Type B pancreatic cell (in vitro differentiated cells): ENCODE measurements around the gene HOXD13. TPM values are rescaled to one million over a fixed set of nuclear protein-coding genes. Genes with fewer than 3 reads are reported as not detected.

Source experiments
- DNase-seq: peaks from one replicate; pipeline ENCODE4 v3.0.0; 2021; ENCODE audit warnings: mixed read lengths; ENCODE audit not compliant: unreplicated experiment; ENCODE audit errors: extremely low spot score
- H3K27ac Mint-ChIP-seq: 2 replicates; pipeline ENCODE4 v1.8.0; 2021; ENCODE audit warnings: mild to moderate bottlenecking, mixed read lengths
- H3K27me3 Mint-ChIP-seq: 2 replicates; pipeline ENCODE4 v1.8.0; 2021; ENCODE audit warnings: mixed read lengths
- H3K36me3 Mint-ChIP-seq: 2 replicates; pipeline ENCODE4 v1.8.0; 2021; ENCODE audit warnings: mixed read lengths
- H3K4me1 Mint-ChIP-seq: one replicate; pipeline ENCODE4 v1.8.0; 2021; ENCODE audit warnings: mixed read lengths; ENCODE audit not compliant: unreplicated experiment
- H3K4me3 Mint-ChIP-seq: 2 replicates; pipeline ENCODE4 v1.8.0; 2021; ENCODE audit warnings: mild to moderate bottlenecking, mixed read lengths
- H3K9me3 Mint-ChIP-seq: 2 replicates; pipeline ENCODE4 v1.8.0; 2021; ENCODE audit warnings: mixed read lengths
- total RNA-seq: library from RNA; stranded (reverse); gene quantifications from 2 replicates; pipeline ENCODE4 v1.2.1, GENCODE V29; 2021; ENCODE audit warnings: low replicate concordance
- TF ChIP-seq, protein P1 (sequence below): fragments of 200-600 bp; sonication (generic); conservative IDR thresholded peaks from 2 replicates; pipeline ENCODE4 v1.5.0; 2021; ENCODE audit warnings: antibody characterized with exemption, mild to moderate bottlenecking

Gene HOXD13
- total RNA-seq, 1 donor from 2014 or later, result 0.43 TPM

DNA sequence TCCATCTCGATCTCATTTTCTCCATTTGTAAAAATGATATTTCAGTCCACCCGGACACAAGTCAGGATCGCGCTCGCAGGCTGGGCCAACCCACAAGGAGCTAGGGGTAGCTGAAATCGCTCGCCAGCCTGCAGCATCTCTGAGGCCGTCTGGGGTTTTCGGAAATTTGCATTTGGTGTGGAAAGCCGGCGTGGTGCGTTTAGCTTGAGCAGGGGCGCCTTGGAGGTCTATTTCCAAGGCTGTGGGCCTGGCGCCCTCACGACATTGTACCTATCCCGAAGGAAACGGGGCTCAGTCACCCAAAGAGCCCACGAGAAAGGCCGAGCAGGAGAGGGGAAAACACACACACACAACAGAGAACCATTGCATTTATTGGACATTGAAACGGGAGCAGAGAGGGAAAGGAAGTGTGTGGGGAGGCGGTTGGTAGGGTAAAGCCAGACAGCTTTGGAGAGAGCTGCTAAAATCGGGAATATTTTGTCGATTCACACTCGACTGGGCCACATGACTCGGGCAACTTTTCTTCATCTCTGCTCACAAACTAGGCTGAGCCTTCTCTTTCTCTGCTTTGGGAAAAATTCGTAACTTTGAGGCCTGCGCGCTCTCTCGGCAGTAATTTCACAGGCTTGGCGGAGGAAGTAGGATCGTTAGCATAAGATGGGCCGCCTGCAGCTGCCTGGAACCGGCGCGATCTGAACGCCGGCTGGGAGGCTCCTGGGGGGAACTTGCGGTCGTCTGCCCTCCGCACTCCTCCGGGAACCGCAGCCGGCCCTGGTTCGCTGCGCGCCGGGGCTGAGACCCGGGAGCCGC is 35.9 kb downstream of the HOXD13 start:
- TF ChIP-seq, protein P1, sequence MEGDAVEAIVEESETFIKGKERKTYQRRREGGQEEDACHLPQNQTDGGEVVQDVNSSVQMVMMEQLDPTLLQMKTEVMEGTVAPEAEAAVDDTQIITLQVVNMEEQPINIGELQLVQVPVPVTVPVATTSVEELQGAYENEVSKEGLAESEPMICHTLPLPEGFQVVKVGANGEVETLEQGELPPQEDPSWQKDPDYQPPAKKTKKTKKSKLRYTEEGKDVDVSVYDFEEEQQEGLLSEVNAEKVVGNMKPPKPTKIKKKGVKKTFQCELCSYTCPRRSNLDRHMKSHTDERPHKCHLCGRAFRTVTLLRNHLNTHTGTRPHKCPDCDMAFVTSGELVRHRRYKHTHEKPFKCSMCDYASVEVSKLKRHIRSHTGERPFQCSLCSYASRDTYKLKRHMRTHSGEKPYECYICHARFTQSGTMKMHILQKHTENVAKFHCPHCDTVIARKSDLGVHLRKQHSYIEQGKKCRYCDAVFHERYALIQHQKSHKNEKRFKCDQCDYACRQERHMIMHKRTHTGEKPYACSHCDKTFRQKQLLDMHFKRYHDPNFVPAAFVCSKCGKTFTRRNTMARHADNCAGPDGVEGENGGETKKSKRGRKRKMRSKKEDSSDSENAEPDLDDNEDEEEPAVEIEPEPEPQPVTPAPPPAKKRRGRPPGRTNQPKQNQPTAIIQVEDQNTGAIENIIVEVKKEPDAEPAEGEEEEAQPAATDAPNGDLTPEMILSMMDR, result no peak
- no peak for DNase-seq
- Mint-ChIP-seq H3K27me3 (peaks cover 89% of the 10 kb centered on the region), H3K36me3 (no peaks in the 10 kb centered on the region), H3K4me1 (peaks cover 32% of the 10 kb centered on the region), H3K9me3 (no peaks in the 10 kb centered on the region), H3K27ac (peak overlapping the region; percentile 69), H3K4me3 (peak overlapping the region; percentile 86)

DNA sequence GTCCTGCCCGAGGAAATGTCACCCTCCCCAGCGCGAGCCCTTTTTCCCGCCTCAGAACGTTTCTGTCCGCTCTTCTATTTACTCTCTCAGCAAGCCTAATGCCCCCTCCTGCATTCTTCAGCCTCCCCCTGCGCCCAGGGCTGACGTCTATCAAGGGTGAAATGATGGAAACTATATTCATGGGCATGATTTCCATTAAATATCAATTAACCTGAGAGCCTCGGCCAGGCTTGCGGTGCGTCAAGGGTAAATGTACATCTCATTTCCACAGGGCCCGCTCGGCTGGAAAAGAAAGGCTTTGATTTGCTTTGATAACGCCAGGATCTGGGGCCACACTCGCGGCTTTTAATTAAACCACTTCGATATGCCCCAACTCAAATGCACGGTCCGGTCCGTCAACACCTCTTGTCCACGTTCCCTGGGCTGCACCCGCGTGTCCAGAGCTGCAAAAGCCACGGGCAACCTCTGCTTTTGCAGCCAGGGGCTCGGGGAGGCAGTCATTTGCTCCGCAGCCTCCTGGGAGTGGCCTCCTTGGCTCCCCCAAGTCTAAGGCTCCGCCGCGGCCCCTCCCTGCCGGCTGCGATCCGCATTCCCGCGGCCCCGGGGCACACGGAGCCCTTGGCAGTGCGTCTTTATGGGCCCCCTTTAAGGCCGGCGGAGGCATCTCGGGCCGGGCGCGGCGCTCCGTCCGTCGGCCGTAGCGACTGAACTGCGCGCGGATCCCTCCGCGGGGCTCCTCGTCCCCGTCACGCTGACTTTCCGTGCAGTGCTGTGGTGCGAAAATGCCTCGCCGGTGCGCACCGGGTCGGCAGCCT is 36.7 kb downstream of the HOXD13 start, which contains the start of gene HOXD8:
HOXD8 (plus strand) TSS at position 724 of the 815 bp plus-strand sequence. CDS start 662 bp downstream, outside the sequence.
- TF ChIP-seq, protein P1, result no peak
- Mint-ChIP-seq H3K9me3 (no peaks in the 10 kb centered on the region), H3K27me3 (peaks cover 89% of the 10 kb centered on the region), H3K27ac (peak within 1 kb of the TSS; percentile 69), H3K4me1 (peaks cover 26% of the 10 kb centered on the region), H3K4me3 (peak within 1 kb of the TSS; percentile 89), H3K36me3 (no peaks in the 10 kb centered on the region)
- DNase-seq, result peak; percentile 81

DNA sequence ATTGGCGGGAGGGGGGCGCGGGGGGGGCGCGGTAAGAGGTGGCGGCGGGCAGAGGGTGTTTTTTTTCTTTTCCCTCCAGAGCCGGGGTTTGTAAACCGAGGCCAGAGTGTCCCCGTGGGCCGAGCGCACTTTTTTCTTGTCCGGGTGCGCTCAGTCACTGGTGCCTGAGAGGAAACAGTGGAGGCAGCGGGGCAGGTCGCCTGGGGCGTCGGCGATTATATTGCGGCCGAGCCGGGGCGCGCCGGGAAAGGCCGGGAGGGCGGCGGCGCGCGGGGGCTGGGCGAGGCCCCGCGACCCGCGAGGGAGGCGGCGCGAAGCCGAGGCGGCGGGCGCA is 37.3 kb downstream of the HOXD13 start:
- H3K4me3 Mint-ChIP-seq, result peak overlapping the region; percentile 77
- H3K27ac Mint-ChIP-seq, result no peak overlapping the region
- DNase-seq, result no peak
- H3K27me3 Mint-ChIP-seq, result peaks cover 89% of the 10 kb centered on the region
- TF ChIP-seq, protein P1, result no peak
- no peaks in the 10 kb centered on the region for H3K36me3 Mint-ChIP-seq
- peaks cover 26% of the 10 kb centered on the region for H3K4me1 Mint-ChIP-seq
- H3K9me3 Mint-ChIP-seq, result no peaks in the 10 kb centered on the region

DNA sequence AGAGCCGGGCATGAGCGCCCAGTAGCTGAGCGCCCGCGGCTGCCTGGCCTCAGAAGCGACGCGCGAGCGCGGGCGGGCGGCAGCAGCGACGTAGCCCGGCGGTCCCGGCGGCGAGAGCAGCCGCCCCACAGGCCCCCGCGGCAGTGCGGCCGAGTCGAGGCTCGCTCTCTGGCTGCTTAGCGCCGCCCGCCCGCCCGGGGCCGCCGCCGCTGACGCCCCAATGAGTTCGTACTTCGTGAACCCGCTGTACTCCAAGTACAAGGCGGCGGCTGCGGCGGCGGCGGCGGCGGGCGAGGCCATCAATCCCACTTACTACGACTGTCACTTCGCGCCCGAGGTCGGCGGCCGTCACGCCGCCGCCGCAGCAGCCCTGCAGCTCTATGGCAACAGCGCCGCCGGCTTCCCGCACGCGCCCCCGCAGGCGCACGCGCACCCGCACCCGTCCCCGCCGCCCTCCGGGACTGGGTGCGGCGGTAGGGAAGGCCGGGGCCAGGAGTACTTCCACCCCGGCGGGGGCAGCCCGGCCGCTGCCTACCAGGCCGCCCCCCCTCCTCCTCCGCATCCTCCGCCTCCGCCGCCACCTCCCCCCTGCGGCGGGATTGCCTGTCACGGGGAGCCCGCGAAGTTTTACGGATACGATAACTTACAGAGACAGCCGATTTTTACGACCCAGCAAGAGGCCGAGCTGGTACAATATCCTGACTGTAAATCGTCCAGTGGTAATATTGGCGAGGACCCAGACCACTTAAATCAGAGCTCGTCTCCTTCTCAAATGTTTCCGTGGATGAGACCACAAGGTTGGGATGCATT is 37.8 kb downstream of the HOXD13 start:
- Mint-ChIP-seq H3K4me3 (peak overlapping the region; percentile 89), H3K27ac (peak overlapping the region; percentile 35), H3K27me3 (peaks cover 89% of the 10 kb centered on the region), H3K36me3 (no peaks in the 10 kb centered on the region), H3K4me1 (peaks cover 31% of the 10 kb centered on the region), H3K9me3 (no peaks in the 10 kb centered on the region)
- DNase-seq, result peak; percentile 77
- TF ChIP-seq, protein P1, result no peak
